OCI-LY1 (cell line): ENCODE measurements around the gene FGD3.
A peak's percentile ranks its signal among the peaks of the same experiment; 100 is the strongest.

Experiments used
- H2AFZ ChIP-seq: fragments of 200-600 bp; sonication (generic), shearing (Covaris generic); 2 replicates; pipeline ENCODE4 v1.6.0; 2014; ENCODE audit warnings: antibody characterized with exemption, mild to moderate bottlenecking, low read length
- H3F3A ChIP-seq: fragments of 200-600 bp; sonication (generic), shearing (Covaris generic); 2 replicates; pipeline ENCODE4 v1.6.0; 2014; ENCODE audit warnings: mild to moderate bottlenecking, antibody characterized with exemption, low read length, moderate library complexity; ENCODE audit not compliant: insufficient read depth
- H3K27ac ChIP-seq: fragments of 200-600 bp; sonication (generic); 2 replicates; pipeline ENCODE4 v1.5.1; 2014; ENCODE audit warnings: low read length, mixed run types, mild to moderate bottlenecking, low read depth; ENCODE audit not compliant: poor library complexity, severe bottlenecking
- H3K27me3 ChIP-seq: fragments of 200-600 bp; sonication (generic); 2 replicates; pipeline ENCODE4 v1.6.0; 2014; ENCODE audit warnings: antibody characterized with exemption, mild to moderate bottlenecking, low read length, moderate library complexity; ENCODE audit not compliant: insufficient read depth
- H3K36me3 ChIP-seq: fragments of 200-600 bp; sonication (generic); 2 replicates; pipeline ENCODE4 v1.6.1; 2014; ENCODE audit warnings: mild to moderate bottlenecking, antibody characterized with exemption, low read length, moderate library complexity, mixed read lengths; ENCODE audit not compliant: insufficient read depth
- H3K4me1 ChIP-seq: fragments of 200-600 bp; sonication (generic); 2 replicates; pipeline ENCODE4 v1.5.1; 2014; ENCODE audit warnings: mild to moderate bottlenecking, low read length, moderate library complexity; ENCODE audit not compliant: insufficient read depth, severe bottlenecking
- H3K4me2 ChIP-seq: fragments of 200-600 bp; sonication (generic), shearing (Covaris generic); 2 replicates; pipeline ENCODE4 v1.6.1; 2014; ENCODE audit warnings: low read length
- H3K4me3 ChIP-seq: fragments of 200-600 bp; sonication (generic); 2 replicates; pipeline ENCODE4 v1.5.1; 2014; ENCODE audit warnings: low read length, low read depth, mild to moderate bottlenecking, mixed read lengths; ENCODE audit not compliant: poor library complexity, severe bottlenecking
- H3K79me2 ChIP-seq: fragments of 200-600 bp; shearing (Covaris generic); 2 replicates; pipeline ENCODE4 v1.6.1; 2016; ENCODE audit warnings: mixed run types, low read length, mixed read lengths; ENCODE audit not compliant: insufficient read depth
- H3K9ac ChIP-seq: fragments of 200-600 bp; sonication (generic), shearing (Covaris generic); 2 replicates; pipeline ENCODE4 v1.6.1; 2014; ENCODE audit warnings: mild to moderate bottlenecking, low read length, mixed read lengths
- H3K9me2 ChIP-seq: fragments of 200-600 bp; sonication (generic), shearing (Covaris generic); 2 replicates; pipeline ENCODE4 v1.6.1; 2014; ENCODE audit warnings: low read depth, mild to moderate bottlenecking, low read length, mixed read lengths
- H3K9me3 ChIP-seq: fragments of 200-600 bp; shearing (Covaris generic); 2 replicates; pipeline ENCODE4 v1.6.1; 2014; ENCODE audit warnings: low read length, mixed read lengths
- H4K20me1 ChIP-seq: fragments of 200-600 bp; sonication (generic), shearing (Covaris generic); 2 replicates; pipeline ENCODE4 v1.6.0; 2016; ENCODE audit warnings: mild to moderate bottlenecking, low read length; ENCODE audit not compliant: insufficient read depth
- CTCF ChIP-seq: fragments of 200-600 bp; sonication (generic), shearing (Covaris generic); IDR thresholded peaks from 2 replicates; pipeline ENCODE4 v1.5.1; 2017; ENCODE audit warnings: mild to moderate bottlenecking, antibody characterized with exemption, low read length, moderate library complexity, mixed read lengths
- EZH2 ChIP-seq: fragments of 200-600 bp; sonication (generic), shearing (Covaris generic); IDR thresholded peaks from 2 replicates; pipeline ENCODE4 v1.8.0; 2017; ENCODE audit warnings: borderline replicate concordance, mixed run types, mild to moderate bottlenecking, antibody characterized with exemption, low read length, moderate library complexity, mixed read lengths

The FGD3 gene

GRCh38 chr9:93036887-93037475 lies 89.7 kb downstream of the FGD3 start:
- H3K4me1 ChIP-seq = peaks cover 4% of the 10 kb centered on the region
- no peak overlapping the region for H3K9ac ChIP-seq
- H3K4me3 ChIP-seq = no peak overlapping the region
- H3K27ac ChIP-seq = no peak overlapping the region
- H3K4me2 ChIP-seq = no peak overlapping the region
- H4K20me1 ChIP-seq = no peaks in the 10 kb centered on the region
- H3K79me2 ChIP-seq = no peaks in the 10 kb centered on the region
- peaks cover 5% of the 10 kb centered on the region; the same call in 1 of the 2 replicates for H3K36me3 ChIP-seq
- H3K9me2 ChIP-seq = no peaks in the 10 kb centered on the region
- H3K27me3 ChIP-seq = no peaks in the 10 kb centered on the region
- H3F3A ChIP-seq = no peaks in the 10 kb centered on the region
- no peak for TF ChIP-seq EZH2
- peak; percentile 36; the same call in 1 of the 2 replicates for TF ChIP-seq CTCF
- H2AFZ ChIP-seq = no peak overlapping the region
- H3K9me3 ChIP-seq = no peaks in the 10 kb centered on the region

- TF ChIP-seq CTCF (no peak), EZH2 (no peak)
- Histone ChIP-seq H3F3A (no peaks in the 10 kb centered on the region), H3K27ac (no peak overlapping the region), H3K9me3 (no peaks in the 10 kb centered on the region), H3K4me2 (no peak overlapping the region), H4K20me1 (no peaks in the 10 kb centered on the region), H3K27me3 (no peaks in the 10 kb centered on the region), H2AFZ (no peak overlapping the region), H3K79me2 (no peaks in the 10 kb centered on the region), H3K9ac (no peak overlapping the region), H3K9me2 (no peaks in the 10 kb centered on the region), H3K4me3 (no peak overlapping the region), H3K36me3 (no peaks in the 10 kb centered on the region), H3K4me1 (peaks cover 4% of the 10 kb centered on the region)
Observed at GRCh38 chr9:93037476-93037971, 90.2 kb downstream of the FGD3 start.

- Histone ChIP-seq H3K9ac (no peak overlapping the region), H3K4me1 (peaks cover 4% of the 10 kb centered on the region), H3K4me3 (no peak overlapping the region), H4K20me1 (no peaks in the 10 kb centered on the region), H2AFZ (no peak overlapping the region), H3K36me3 (no peaks in the 10 kb centered on the region), H3K27ac (no peak overlapping the region), H3K9me3 (no peaks in the 10 kb centered on the region), H3K79me2 (no peaks in the 10 kb centered on the region), H3K9me2 (no peaks in the 10 kb centered on the region), H3K4me2 (no peak overlapping the region), H3F3A (no peaks in the 10 kb centered on the region), H3K27me3 (no peaks in the 10 kb centered on the region)
- TF ChIP-seq CTCF (no peak), EZH2 (no peak)
Observed at GRCh38 chr9:93038918-93039317, 91.6 kb downstream of the FGD3 start.
